ENCODE results near the gene NFIA. TPM values are rescaled to one million over a fixed set of nuclear protein-coding genes. Genes with fewer than 3 reads are reported as not detected.

NFIA gene
- total and polyA plus RNA-seq, 2 donors (not counting 1 experiment from before 2014, with no cell fraction given), result 0.28 to 0.54 TPM

DNA sequence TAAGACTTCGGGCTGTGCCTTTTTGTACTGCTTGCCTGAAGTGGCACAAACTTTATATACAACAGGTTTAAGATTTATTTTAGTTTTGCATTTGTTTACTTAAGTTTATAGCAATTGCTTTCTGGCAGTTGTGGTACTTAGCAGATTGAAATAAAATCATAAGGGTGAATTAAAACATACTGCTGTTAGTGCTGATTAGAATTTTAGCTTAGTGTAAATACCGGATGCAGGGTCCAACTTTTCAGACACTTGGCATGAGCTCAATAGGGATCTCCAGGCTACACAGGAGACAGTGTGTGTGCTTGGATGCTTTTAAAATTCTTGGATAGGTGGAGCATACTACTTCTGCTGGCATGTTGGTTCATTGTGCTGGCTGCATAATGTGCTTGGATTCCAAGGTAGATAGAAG is 159.6 kb downstream of the NFIA start:
- Histone ChIP-seq H3K4me2 (replicated peaks; ENCODE audit: low read depth, low read length, poor library complexity, severe bottlenecking) (no peak overlapping the region), H3K4me3 (ENCODE audit: control extremely low read depth in 1 of 5, extremely low read depth in 1 of 5, insufficient read depth in 1 of 5, low read depth in 2 of 5, low read length in 4 of 5) (no peak overlapping the region), H3K9me3 (ENCODE audit: control extremely low read depth in 1 of 3, control insufficient read depth in 2 of 3, insufficient read depth in 1 of 3, low read length in 2 of 3) (no peaks in the 10 kb centered on the region), H3K27me3 (replicated peaks in 1 of 4; ENCODE audit: control extremely low read depth in 1 of 4, control insufficient read depth in 3 of 4, insufficient read depth in 4 of 4, low read length in 3 of 4) (no peaks in the 10 kb centered on the region), H2AFZ (ENCODE audit: insufficient read depth, low read depth, low read length, poor library complexity, severe bottlenecking) (no peak overlapping the region), H4K20me1 (ENCODE audit: control insufficient read depth, insufficient read depth, low read length, poor library complexity, severe bottlenecking) (no peaks in the 10 kb centered on the region), H3K27ac (ENCODE audit: low read length in 2 of 2) (no peak overlapping the region), H3K79me2 (ENCODE audit: control insufficient read depth, insufficient read depth, low read length) (no peaks in the 10 kb centered on the region), H3K9ac (ENCODE audit: low read length) (no peak overlapping the region), H3K36me3 (replicated peaks in 1 of 2; ENCODE audit: control extremely low read depth in 1 of 2, control insufficient read depth in 1 of 2, extremely low read depth in 1 of 2, insufficient read depth in 2 of 2, low read length in 1 of 2) (no peaks in the 10 kb centered on the region), H3K4me1 (ENCODE audit: control insufficient read depth in 2 of 2, insufficient read depth in 2 of 2, low read length in 2 of 2) (no peaks in the 10 kb centered on the region)
- ChIA-PET POLR2A (no interaction called here), CTCF (no interaction called here)
- Mint-ChIP-seq H3K9me3 (ENCODE audit: insufficient read depth) (no peaks in the 10 kb centered on the region), H3K4me3 (no peak overlapping the region), H3K27ac (no peak overlapping the region), H3K27me3 (peaks cover 4% of the 10 kb centered on the region), H3K4me1 (no peaks in the 10 kb centered on the region)
- no peak for DNase-seq
- 100% methylated on average over 1 of the region's 2 CpGs for WGBS (ENCODE audit: insufficient coverage)
- intact Hi-C loops (cut with micrococcal nuclease), result no loop called here
- ATAC-seq (ENCODE audit: low read depth), result no peak
- TF ChIP-seq EZH2 (IDR thresholded peaks at IDR 0.05; ENCODE audit: borderline replicate concordance, insufficient read depth, low read depth, low read length, poor library complexity, severe bottlenecking) (no peak), CTCF (IDR thresholded peaks at IDR 0.05) (no peak)

DNA sequence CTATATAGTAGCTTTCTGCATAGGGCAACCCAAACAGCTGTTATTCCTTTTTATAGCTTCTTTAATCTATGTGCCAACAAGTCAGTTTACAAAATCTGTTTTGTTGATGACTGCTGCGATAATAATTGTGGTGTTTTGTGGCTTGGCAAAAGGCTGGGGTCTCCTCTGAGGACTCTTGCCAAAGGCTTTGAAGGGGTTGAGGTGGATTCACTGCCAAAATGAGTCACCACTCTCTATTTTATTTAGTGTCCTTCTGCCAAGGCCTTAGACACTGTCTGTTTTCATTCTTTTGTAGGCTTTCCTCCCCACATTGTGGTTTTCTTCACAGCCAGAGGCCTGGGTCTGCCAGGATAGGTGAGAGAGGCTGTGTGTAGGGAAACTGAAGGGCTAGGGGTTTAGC is 161.8 kb downstream of the NFIA start:
- H3K4me1 ChIP-seq (ENCODE audit: control insufficient read depth in 2 of 2, insufficient read depth in 2 of 2, low read length in 2 of 2), result no peaks in the 10 kb centered on the region
- ATAC-seq (ENCODE audit: low read depth) (no peak), DNase-seq (no peak)
- H2AFZ ChIP-seq (ENCODE audit: insufficient read depth, low read depth, low read length, poor library complexity, severe bottlenecking), result no peak overlapping the region
- no peaks in the 10 kb centered on the region for H3K36me3 ChIP-seq (replicated peaks in 1 of 2; ENCODE audit: control extremely low read depth in 1 of 2, control insufficient read depth in 1 of 2, extremely low read depth in 1 of 2, insufficient read depth in 2 of 2, low read length in 1 of 2)
- peaks cover 7% of the 10 kb centered on the region for H3K27me3 Mint-ChIP-seq
- WGBS (ENCODE audit: insufficient coverage), result no CpG with 5 or more reads among the region's 1 CpG
- no peaks in the 10 kb centered on the region for H3K9me3 ChIP-seq (ENCODE audit: control extremely low read depth in 1 of 3, control insufficient read depth in 2 of 3, insufficient read depth in 1 of 3, low read length in 2 of 3)
- no peaks in the 10 kb centered on the region for H3K9me3 Mint-ChIP-seq (ENCODE audit: insufficient read depth)
- no peak overlapping the region for H3K4me3 ChIP-seq (ENCODE audit: control extremely low read depth in 1 of 5, extremely low read depth in 1 of 5, insufficient read depth in 1 of 5, low read depth in 2 of 5, low read length in 4 of 5)
- H3K4me2 ChIP-seq (replicated peaks; ENCODE audit: low read depth, low read length, poor library complexity, severe bottlenecking), result no peak overlapping the region
- no peak for TF ChIP-seq CTCF (IDR thresholded peaks at IDR 0.05)
- no peak for TF ChIP-seq EZH2 (IDR thresholded peaks at IDR 0.05; ENCODE audit: borderline replicate concordance, insufficient read depth, low read depth, low read length, poor library complexity, severe bottlenecking)
- H3K27ac Mint-ChIP-seq, result no peak overlapping the region
- intact Hi-C loops (cut with micrococcal nuclease), result no loop called here
- H3K4me1 Mint-ChIP-seq, result no peaks in the 10 kb centered on the region
- H3K27me3 ChIP-seq (replicated peaks in 1 of 4; ENCODE audit: control extremely low read depth in 1 of 4, control insufficient read depth in 3 of 4, insufficient read depth in 4 of 4, low read length in 3 of 4), result no peaks in the 10 kb centered on the region
- POLR2A ChIA-PET, result no interaction called here
- H3K79me2 ChIP-seq (ENCODE audit: control insufficient read depth, insufficient read depth, low read length), result no peaks in the 10 kb centered on the region
- H4K20me1 ChIP-seq (ENCODE audit: control insufficient read depth, insufficient read depth, low read length, poor library complexity, severe bottlenecking), result no peaks in the 10 kb centered on the region
- no peak overlapping the region for H3K4me3 Mint-ChIP-seq
- no peak overlapping the region for H3K27ac ChIP-seq (ENCODE audit: low read length in 2 of 2)
- CTCF ChIA-PET, result interaction anchor here (0.5 kb wide), 1 partner anchor 21 kb away, joined by 4 read pairs; no protein-coding TSS in a partner anchor
- H3K9ac ChIP-seq (ENCODE audit: low read length), result no peak overlapping the region

All from B cell (primary cell).